Activated T-helper 17 cell treated with anti-CD3 and anti-CD28 coated beads, Interleukin-2, amount 50 U/mL, for 72 hours (primary cell): ENCODE data around the gene FMO1. TPM values are rescaled to one million over a fixed set of nuclear protein-coding genes. Genes with fewer than 3 reads are reported as not detected.
"Not testable (repeated sequence)": the region's sequence is repeated elsewhere in the genome, so short reads cannot be mapped to it uniquely, and the experiment has no call there.

Experiments used
- ATAC-seq: fragments of 150-1000 bp; cut with Tn5 transposase; replicated peaks from 2 replicates; pipeline ENCODE4 v1.10.0; 2021; ENCODE audit warnings: mild to moderate bottlenecking, moderate library complexity
- H3K27ac Mint-ChIP-seq: one replicate; pipeline ENCODE4 v1.8.0; 2022; ENCODE audit warnings: mixed read lengths
- H3K27me3 Mint-ChIP-seq: one replicate; pipeline ENCODE4 v1.8.0; 2022; ENCODE audit warnings: mixed read lengths
- H3K36me3 Mint-ChIP-seq: one replicate; pipeline ENCODE4 v1.8.0; 2022; ENCODE audit warnings: low read depth, mild to moderate bottlenecking, mixed read lengths
- H3K4me1 Mint-ChIP-seq: one replicate; pipeline ENCODE4 v1.8.0; 2022; ENCODE audit warnings: mixed read lengths
- H3K4me3 Mint-ChIP-seq: one replicate; pipeline ENCODE4 v1.8.0; 2022; ENCODE audit warnings: mild to moderate bottlenecking, mixed read lengths
- H3K9me3 Mint-ChIP-seq: one replicate; pipeline ENCODE4 v1.8.0; 2022; ENCODE audit warnings: mixed read lengths
- total RNA-seq, 2 donors: library from RNA; stranded (reverse); gene quantifications; one replicate each; pipeline ENCODE4 v1.2.3, GENCODE V29; 2022

The FMO1 gene
- total RNA-seq, 2 donors from 2014 or later = not detected

- peaks cover 13% of the 10 kb centered on the region for H3K27me3 Mint-ChIP-seq
- peak; percentile 54 for ATAC-seq
Observed at GRCh38 chr1:171286032-171286705, 37.9 kb downstream of the FMO1 start.

GRCh38 chr1:171290621-171291020 is 42.3 kb downstream of the FMO1 start:
- Mint-ChIP-seq H3K36me3 (no peaks in the 10 kb centered on the region), H3K9me3 (no peaks in the 10 kb centered on the region), H3K4me3 (no peak overlapping the region), H3K4me1 (no peaks in the 10 kb centered on the region), H3K27me3 (peaks cover 21% of the 10 kb centered on the region), H3K27ac (no peak overlapping the region)
- ATAC-seq = no peak

More at GRCh38 chr1:171286032-171286705, 37.9 kb downstream of the FMO1 start:
- Mint-ChIP-seq H3K4me1 (no peaks in the 10 kb centered on the region), H3K9me3 (no peaks in the 10 kb centered on the region), H3K36me3 (no peaks in the 10 kb centered on the region), H3K4me3 (no peak overlapping the region), H3K27ac (no peak overlapping the region)

GRCh38 chr1:171292799-171293198 is 44.5 kb downstream of the FMO1 start:
- no peaks in the 10 kb centered on the region for H3K36me3 Mint-ChIP-seq
- H3K9me3 Mint-ChIP-seq = no peaks in the 10 kb centered on the region
- H3K4me3 Mint-ChIP-seq = no peak overlapping the region
- no peak for ATAC-seq
- no peak overlapping the region for H3K27ac Mint-ChIP-seq
- H3K4me1 Mint-ChIP-seq = no peaks in the 10 kb centered on the region
- peaks cover 22% of the 10 kb centered on the region for H3K27me3 Mint-ChIP-seq

GRCh38 chr1:171295383-171295782 is 47.1 kb downstream of the FMO1 start:
- not testable (repeated sequence) for H3K9me3 Mint-ChIP-seq

GRCh38 chr1:171295821-171296220 is 47.5 kb downstream of the FMO1 start:
- Mint-ChIP-seq H3K36me3 (no peaks in the 10 kb centered on the region), H3K27me3 (peaks cover 25% of the 10 kb centered on the region), H3K9me3 (peaks cover 7% of the 10 kb centered on the region), H3K27ac (no peak overlapping the region), H3K4me1 (no peaks in the 10 kb centered on the region), H3K4me3 (no peak overlapping the region)
- no peak for ATAC-seq

More at GRCh38 chr1:171295383-171295782, 47.1 kb downstream of the FMO1 start:
- H3K36me3 Mint-ChIP-seq, ATAC-seq, H3K4me3 Mint-ChIP-seq, H3K4me1 Mint-ChIP-seq, H3K27ac Mint-ChIP-seq: not testable (repeated sequence)
- H3K27me3 Mint-ChIP-seq = peaks cover 25% of the 10 kb centered on the region

- peaks cover 18% of the 10 kb centered on the region for H3K9me3 Mint-ChIP-seq
- no peaks in the 10 kb centered on the region for H3K36me3 Mint-ChIP-seq
- H3K4me3 Mint-ChIP-seq = no peak overlapping the region
- no peak overlapping the region for H3K27ac Mint-ChIP-seq
- H3K27me3 Mint-ChIP-seq = peaks cover 32% of the 10 kb centered on the region
- no peak for ATAC-seq
- no peaks in the 10 kb centered on the region for H3K4me1 Mint-ChIP-seq
Observed at GRCh38 chr1:171296897-171297296, 48.6 kb downstream of the FMO1 start.

- H3K36me3 Mint-ChIP-seq = no peaks in the 10 kb centered on the region
- no peak overlapping the region for H3K27ac Mint-ChIP-seq
- no peak overlapping the region for H3K4me3 Mint-ChIP-seq
- no peaks in the 10 kb centered on the region for H3K4me1 Mint-ChIP-seq
- H3K27me3 Mint-ChIP-seq = peaks cover 32% of the 10 kb centered on the region
- peaks cover 23% of the 10 kb centered on the region for H3K9me3 Mint-ChIP-seq
- no peak for ATAC-seq
Observed at GRCh38 chr1:171298696-171299095, 50.4 kb downstream of the FMO1 start.

- H3K9me3 Mint-ChIP-seq = peaks cover 23% of the 10 kb centered on the region
- H3K36me3 Mint-ChIP-seq = no peaks in the 10 kb centered on the region
- no peaks in the 10 kb centered on the region for H3K4me1 Mint-ChIP-seq
- peaks cover 32% of the 10 kb centered on the region for H3K27me3 Mint-ChIP-seq
- no peak for ATAC-seq
- H3K4me3 Mint-ChIP-seq = no peak overlapping the region
- H3K27ac Mint-ChIP-seq = no peak overlapping the region
Observed at GRCh38 chr1:171299342-171299741, 51.0 kb downstream of the FMO1 start.

GRCh38 chr1:171300401-171300800 is 52.1 kb downstream of the FMO1 start:
- no peak for ATAC-seq
- H3K36me3 Mint-ChIP-seq = no peaks in the 10 kb centered on the region
- H3K4me3 Mint-ChIP-seq = no peak overlapping the region
- H3K9me3 Mint-ChIP-seq = peaks cover 27% of the 10 kb centered on the region
- H3K4me1 Mint-ChIP-seq = no peaks in the 10 kb centered on the region
- H3K27ac Mint-ChIP-seq = no peak overlapping the region
- H3K27me3 Mint-ChIP-seq = peaks cover 25% of the 10 kb centered on the region

GRCh38 chr1:171310661-171311087 is 62.4 kb downstream of the FMO1 start:
- Mint-ChIP-seq H3K27ac (peak overlapping the region; percentile 24), H3K9me3 (no peaks in the 10 kb centered on the region), H3K27me3 (no peaks in the 10 kb centered on the region), H3K4me3 (no peak overlapping the region), H3K36me3 (no peaks in the 10 kb centered on the region), H3K4me1 (peaks cover 4% of the 10 kb centered on the region)
- ATAC-seq = no peak

- peaks cover 4% of the 10 kb centered on the region for H3K4me1 Mint-ChIP-seq
- no peaks in the 10 kb centered on the region for H3K36me3 Mint-ChIP-seq
- H3K27me3 Mint-ChIP-seq = no peaks in the 10 kb centered on the region
- no peak for ATAC-seq
- H3K9me3 Mint-ChIP-seq = no peaks in the 10 kb centered on the region
- no peak overlapping the region for H3K4me3 Mint-ChIP-seq
- H3K27ac Mint-ChIP-seq = peak overlapping the region; percentile 24
Observed at GRCh38 chr1:171311771-171312558, 63.7 kb downstream of the FMO1 start.

- H3K27ac Mint-ChIP-seq = peak overlapping the region; percentile 87
Observed at GRCh38 chr1:171313319-171313834, 65.1 kb downstream of the FMO1 start.

GRCh38 chr1:171313835-171314320 is 65.6 kb downstream of the FMO1 start, which contains the start of gene FMO4:
Gene FMO4 (plus strand): TSS chr1:171314183. CDS start chr1:171319826, 5,643 bp downstream.
- H3K9me3 Mint-ChIP-seq = no peaks in the 10 kb centered on the region
- H3K36me3 Mint-ChIP-seq = no peaks in the 10 kb centered on the region
- peaks cover 4% of the 10 kb centered on the region for H3K4me1 Mint-ChIP-seq
- peak; percentile 100 for ATAC-seq
- no peaks in the 10 kb centered on the region for H3K27me3 Mint-ChIP-seq
- peak within 1 kb of the TSS; percentile 80 for H3K4me3 Mint-ChIP-seq
- H3K27ac Mint-ChIP-seq = peak within 1 kb of the TSS; percentile 87

More at GRCh38 chr1:171313319-171313834, 65.1 kb downstream of the FMO1 start:
- Mint-ChIP-seq H3K27me3 (no peaks in the 10 kb centered on the region), H3K36me3 (no peaks in the 10 kb centered on the region), H3K4me3 (peak overlapping the region; percentile 80), H3K4me1 (peaks cover 4% of the 10 kb centered on the region), H3K9me3 (no peaks in the 10 kb centered on the region)
- peak; percentile 1 for ATAC-seq

GRCh38 chr1:171329251-171329650 is 81.0 kb downstream of the FMO1 start:
- no peaks in the 10 kb centered on the region for H3K9me3 Mint-ChIP-seq
- no peak overlapping the region for H3K27ac Mint-ChIP-seq
- no peak for ATAC-seq
- no peaks in the 10 kb centered on the region for H3K27me3 Mint-ChIP-seq
- H3K4me3 Mint-ChIP-seq = no peak overlapping the region
- H3K36me3 Mint-ChIP-seq = no peaks in the 10 kb centered on the region
- H3K4me1 Mint-ChIP-seq = no peaks in the 10 kb centered on the region
